GM12891 (cell line): ENCODE measurements around the gene ZBTB1.

Experiments used
- PAX5 ChIP-seq: IDR thresholded peaks from 2 replicates; pipeline ENCODE4 v1.6.1; 2011; ENCODE audit warnings: low read length, moderate library complexity, mild to moderate bottlenecking; ENCODE audit not compliant: insufficient read depth, severe bottlenecking
- POLR2A ChIP-seq: IDR thresholded peaks from 2 replicates; pipeline ENCODE4 v1.6.1; 2011; ENCODE audit warnings: low read depth, low read length, control low read depth
- POLR2AphosphoS5 ChIP-seq: IDR thresholded peaks from 2 replicates; pipeline ENCODE4 v1.6.1; 2011; ENCODE audit warnings: low read depth, low read length, control low read depth
- SPI1 ChIP-seq: IDR thresholded peaks from 2 replicates; pipeline ENCODE4 v1.6.1; 2011; ENCODE audit warnings: low read depth, low read length, control low read depth
- TAF1 ChIP-seq: IDR thresholded peaks from 2 replicates; pipeline ENCODE4 v1.6.1; 2011; ENCODE audit warnings: low read depth, low read length, control low read depth

- TF ChIP-seq TAF1: no peak
- no peak for TF ChIP-seq POLR2A
- no peak for TF ChIP-seq POLR2AphosphoS5
- no peak for TF ChIP-seq SPI1
- TF ChIP-seq PAX5: no peak
Observed at GRCh38 chr14:64478634-64479250, 25.8 kb upstream of the ZBTB1 start.
